Mononuclear cell (primary cell): ENCODE results near the gene RBM4B. TPM values are rescaled to one million over a fixed set of nuclear protein-coding genes. Genes with fewer than 3 reads are reported as not detected.

Experiments used
- H3K27me3 ChIP-seq: 2 replicates; pipeline ENCODE4 v1.6.0; 2011; ENCODE audit warnings: low read length, control low read depth; ENCODE audit not compliant: insufficient read depth
- H3K4me1 ChIP-seq: 2 replicates; pipeline ENCODE4 v1.5.1; 2011; ENCODE audit warnings: mild to moderate bottlenecking, low read length, control low read depth; ENCODE audit not compliant: insufficient read depth
- H3K4me3 ChIP-seq: 2 replicates; pipeline ENCODE4 v1.5.1; 2011; ENCODE audit warnings: mild to moderate bottlenecking, low read length, moderate library complexity
- H3K9me3 ChIP-seq: 2 replicates; pipeline ENCODE4 v1.5.1; 2011; ENCODE audit warnings: low read depth, mild to moderate bottlenecking, control low read depth, low read length
- total RNA-seq: library from RNA; depleted of rRNA; stranded (reverse); fragments of >200 nt; gene quantifications from one replicate; pipeline ENCODE4 v1.2.3, GENCODE V29; 2012

The RBM4B gene
- total RNA-seq, 1 donor, result 3.4 TPM

DNA sequence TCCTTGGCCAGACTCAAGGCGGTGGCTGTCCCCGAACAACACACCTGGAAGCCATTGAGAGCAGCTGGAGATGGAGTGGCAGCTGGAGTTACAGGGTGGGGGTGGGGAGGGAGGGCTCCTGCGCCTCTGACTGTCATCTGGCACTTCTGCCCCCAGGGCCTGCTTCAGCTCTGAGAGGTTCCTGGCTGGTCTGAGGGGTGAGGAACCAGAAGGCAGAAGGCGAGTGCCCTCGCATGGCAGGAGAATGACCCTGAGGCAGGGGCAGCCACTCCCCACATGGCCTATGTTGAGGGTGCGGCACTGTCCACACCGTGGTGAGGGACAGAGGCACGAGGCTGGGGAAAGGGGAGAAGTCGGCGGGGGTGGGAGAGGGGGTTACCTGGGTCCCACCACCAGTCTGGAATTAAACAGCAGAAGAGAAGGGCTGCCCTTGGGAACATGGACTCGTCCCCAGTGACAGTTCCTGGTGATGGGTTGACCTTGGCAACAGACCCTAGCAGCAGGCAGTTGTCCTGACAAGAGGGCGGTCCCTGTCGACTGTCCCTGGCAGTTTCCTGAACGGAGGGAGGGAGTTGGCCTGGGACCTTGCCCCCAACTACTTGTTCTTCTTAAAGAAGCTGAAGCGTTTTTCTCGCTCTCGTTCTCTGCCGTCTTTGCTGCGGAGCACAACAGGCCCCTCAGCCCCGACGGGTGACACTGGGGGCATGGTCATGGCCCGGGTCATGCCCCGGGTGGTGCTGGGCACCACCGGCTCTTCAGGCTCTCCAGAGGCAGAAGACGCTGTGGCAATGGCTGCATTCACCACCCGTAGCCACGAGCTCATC lies 7.8 kb upstream of the RBM4B start:
- H3K4me1 ChIP-seq, result no peaks in the 10 kb centered on the region
- H3K9me3 ChIP-seq, result no peaks in the 10 kb centered on the region
- H3K4me3 ChIP-seq, result no peak overlapping the region
- H3K27me3 ChIP-seq, result no peaks in the 10 kb centered on the region

DNA sequence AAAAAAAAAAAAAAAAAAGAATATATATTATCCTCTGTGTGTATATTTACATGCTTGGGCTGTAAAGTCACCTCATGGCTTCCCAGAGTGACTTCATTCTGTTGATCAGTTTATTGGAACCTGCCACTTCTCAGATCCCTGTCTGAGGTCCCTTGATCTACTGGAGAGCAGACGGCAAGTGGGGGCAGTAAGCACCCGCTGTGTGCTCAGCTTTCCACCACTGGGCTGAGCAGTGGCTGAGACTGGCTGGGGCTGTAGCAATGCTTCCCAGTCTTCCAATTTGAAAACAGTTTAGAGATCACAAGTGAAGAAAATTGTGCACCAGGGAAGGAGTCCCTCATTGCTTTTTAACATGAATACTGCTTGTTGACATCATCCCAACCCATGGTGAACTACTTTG lies 6.9 kb upstream of the RBM4B start:
- Histone ChIP-seq H3K9me3 (no peaks in the 10 kb centered on the region), H3K27me3 (no peaks in the 10 kb centered on the region), H3K4me3 (no peak overlapping the region), H3K4me1 (no peaks in the 10 kb centered on the region)

GRCh38 chr11:66683877-66684276 lies 6.2 kb upstream of the RBM4B start:
- H3K4me1 ChIP-seq, result no peaks in the 10 kb centered on the region

DNA sequence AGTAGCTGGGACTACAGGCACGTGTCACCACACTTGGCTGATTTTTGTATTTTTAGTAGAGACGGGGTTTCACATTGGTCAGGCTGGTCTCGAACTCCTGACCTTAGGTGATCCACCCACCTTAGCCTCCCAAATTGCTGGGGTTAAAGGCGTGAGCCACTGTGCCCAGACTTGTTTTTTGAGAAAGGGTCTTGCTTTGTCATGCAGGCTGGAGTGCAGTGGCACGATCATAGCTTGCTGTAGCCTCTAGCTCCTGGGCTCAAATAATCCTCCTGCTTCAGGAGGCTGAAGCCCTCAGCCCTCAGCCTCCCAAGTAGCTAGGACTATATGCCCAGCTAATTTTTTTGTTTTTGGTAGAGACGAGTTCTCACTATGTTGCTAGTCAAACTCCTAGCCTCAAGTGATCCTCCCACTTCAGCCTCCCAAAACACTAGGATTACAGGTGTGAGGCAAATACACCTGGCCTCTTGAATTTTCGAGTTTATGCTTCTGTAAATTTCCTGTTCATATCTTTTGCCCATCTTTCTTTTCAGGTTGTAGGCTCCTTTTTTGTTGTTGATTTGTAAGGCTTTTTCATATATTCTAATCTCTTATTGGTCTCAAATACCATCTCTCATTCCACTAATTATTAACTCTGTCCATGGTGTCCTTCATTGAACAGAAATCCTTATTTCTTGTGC lies 3.4 kb upstream of the RBM4B start:
- H3K27me3 ChIP-seq, result no peaks in the 10 kb centered on the region

More at GRCh38 chr11:66683877-66684276, 6.2 kb upstream of the RBM4B start:
- no peak overlapping the region for H3K4me3 ChIP-seq
- H3K9me3 ChIP-seq, result no peaks in the 10 kb centered on the region
- no peaks in the 10 kb centered on the region for H3K27me3 ChIP-seq

GRCh38 chr11:66676931-66677598 lies 622 bp downstream of the RBM4B start:
- Histone ChIP-seq H3K27me3 (no peaks in the 10 kb centered on the region), H3K9me3 (no peaks in the 10 kb centered on the region), H3K4me1 (peaks cover 35% of the 10 kb centered on the region), H3K4me3 (peak overlapping the region; percentile 85)

More for the DNA sequence above, 3.4 kb upstream of the RBM4B start:
- Histone ChIP-seq H3K4me3 (no peak overlapping the region), H3K4me1 (peaks cover 18% of the 10 kb centered on the region), H3K9me3 (no peaks in the 10 kb centered on the region)

- H3K27me3 ChIP-seq, result no peaks in the 10 kb centered on the region
- H3K4me3 ChIP-seq, result no peak overlapping the region
- H3K4me1 ChIP-seq, result peaks cover 35% of the 10 kb centered on the region
- H3K9me3 ChIP-seq, result no peaks in the 10 kb centered on the region
Measured at GRCh38 chr11:66676282-66676919, 1.3 kb downstream of the RBM4B start.

DNA sequence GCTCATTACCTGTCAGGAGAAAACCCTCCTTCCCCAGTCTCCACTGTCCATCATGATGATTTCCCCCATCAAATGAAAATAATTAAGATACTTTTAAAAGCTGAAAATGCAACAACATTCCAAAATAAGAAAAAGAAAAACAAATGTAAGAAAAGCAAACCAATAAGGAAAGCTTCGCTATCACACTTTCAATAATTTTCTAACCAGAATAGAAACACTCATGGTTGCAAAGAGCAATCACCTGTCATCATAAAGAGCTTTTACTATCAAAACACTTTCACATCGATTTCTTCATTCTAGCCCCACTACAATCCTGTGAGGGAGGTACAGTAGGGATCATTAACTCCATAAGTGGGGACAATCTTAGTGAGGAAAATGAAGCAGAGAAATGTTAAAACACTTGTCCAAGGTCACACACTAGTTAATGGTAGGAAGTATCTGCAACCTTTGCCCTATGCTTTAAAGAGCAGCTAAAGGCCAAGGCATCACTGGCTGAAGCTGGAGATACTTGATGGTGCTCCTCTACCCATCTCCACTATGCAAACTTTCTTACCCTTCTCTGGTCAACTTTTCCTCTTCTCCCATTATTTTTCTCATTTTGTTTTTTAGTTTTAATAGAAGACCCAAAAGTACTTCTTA lies 2.6 kb downstream of the RBM4B start:
- no peak overlapping the region for H3K4me3 ChIP-seq
- no peaks in the 10 kb centered on the region for H3K9me3 ChIP-seq
- H3K27me3 ChIP-seq, result no peaks in the 10 kb centered on the region
- H3K4me1 ChIP-seq, result peaks cover 39% of the 10 kb centered on the region

DNA sequence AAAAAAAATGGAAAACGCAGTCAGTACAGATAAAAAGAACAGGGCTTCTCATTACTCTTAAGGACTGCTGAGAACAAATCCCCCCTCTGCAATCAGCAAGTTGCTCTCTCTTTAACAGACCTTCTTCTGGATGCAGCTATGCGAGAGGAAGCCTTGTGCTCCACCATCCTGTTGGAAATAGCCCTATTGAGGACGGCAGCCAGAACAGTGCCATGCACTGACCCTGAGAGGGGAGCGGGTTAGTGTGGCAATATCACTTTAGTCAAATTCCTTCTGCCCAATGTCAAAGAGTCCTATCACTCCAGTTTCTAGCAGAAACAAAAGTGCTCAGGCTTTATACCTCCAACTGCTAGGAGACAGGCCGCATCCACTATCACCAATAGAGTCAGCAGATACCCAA lies 6.9 kb downstream of the RBM4B start:
- peaks cover 21% of the 10 kb centered on the region for H3K4me1 ChIP-seq
- H3K4me3 ChIP-seq, result no peak overlapping the region
- H3K9me3 ChIP-seq, result no peaks in the 10 kb centered on the region
- no peaks in the 10 kb centered on the region for H3K27me3 ChIP-seq

DNA sequence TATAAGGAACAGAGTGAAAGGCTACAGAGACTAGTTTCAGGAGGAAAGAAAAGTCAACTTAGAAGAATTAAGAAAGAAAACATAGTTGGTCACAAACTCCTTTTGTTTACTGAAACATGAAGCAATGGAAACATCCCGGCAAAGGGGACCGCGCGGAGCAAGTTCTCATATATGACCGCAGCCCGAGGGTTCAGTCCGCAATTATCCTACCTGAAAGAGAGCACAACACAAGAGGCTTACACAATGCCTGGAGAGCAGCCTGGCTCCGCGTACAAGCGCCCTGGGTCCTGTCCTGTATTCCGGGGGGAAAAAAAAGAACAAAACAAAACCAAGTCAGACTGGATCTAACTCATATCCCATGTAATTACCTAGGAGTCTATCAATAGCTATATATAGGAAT lies 12.3 kb downstream of the RBM4B start:
- peaks cover 4% of the 10 kb centered on the region for H3K4me1 ChIP-seq
- no peaks in the 10 kb centered on the region for H3K9me3 ChIP-seq
- no peaks in the 10 kb centered on the region for H3K27me3 ChIP-seq
- H3K4me3 ChIP-seq, result no peak overlapping the region

GRCh38 chr11:66663741-66664296 lies 13.9 kb downstream of the RBM4B start:
- Histone ChIP-seq H3K27me3 (no peaks in the 10 kb centered on the region), H3K9me3 (no peaks in the 10 kb centered on the region), H3K4me1 (peaks cover 19% of the 10 kb centered on the region), H3K4me3 (no peak overlapping the region)

GRCh38 chr11:66659763-66660162 lies 17.9 kb downstream of the RBM4B start:
- Histone ChIP-seq H3K4me3 (no peak overlapping the region), H3K9me3 (no peaks in the 10 kb centered on the region), H3K4me1 (peaks cover 17% of the 10 kb centered on the region), H3K27me3 (no peaks in the 10 kb centered on the region)

DNA sequence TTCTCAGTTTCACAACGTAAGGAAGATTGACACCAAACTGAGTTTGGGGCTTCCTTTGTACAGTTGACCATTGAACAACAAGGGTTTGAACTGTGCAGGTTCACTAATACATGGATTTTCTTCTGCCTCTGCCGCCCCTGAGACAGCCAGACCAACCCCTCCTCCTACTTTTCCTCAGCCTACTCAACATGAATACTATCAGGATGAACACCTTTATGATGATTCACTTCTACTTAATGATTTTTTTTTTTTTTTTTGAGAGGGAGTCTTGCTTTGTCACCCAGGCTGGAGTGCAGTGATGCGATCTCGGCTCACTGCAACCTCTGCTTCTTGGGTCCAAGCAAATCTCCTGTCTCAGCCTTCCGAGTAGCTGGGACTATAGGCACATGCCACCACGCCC lies 24.6 kb downstream of the RBM4B start:
- Histone ChIP-seq H3K27me3 (no peaks in the 10 kb centered on the region), H3K9me3 (no peaks in the 10 kb centered on the region), H3K4me1 (peaks cover 8% of the 10 kb centered on the region), H3K4me3 (no peak overlapping the region)

DNA sequence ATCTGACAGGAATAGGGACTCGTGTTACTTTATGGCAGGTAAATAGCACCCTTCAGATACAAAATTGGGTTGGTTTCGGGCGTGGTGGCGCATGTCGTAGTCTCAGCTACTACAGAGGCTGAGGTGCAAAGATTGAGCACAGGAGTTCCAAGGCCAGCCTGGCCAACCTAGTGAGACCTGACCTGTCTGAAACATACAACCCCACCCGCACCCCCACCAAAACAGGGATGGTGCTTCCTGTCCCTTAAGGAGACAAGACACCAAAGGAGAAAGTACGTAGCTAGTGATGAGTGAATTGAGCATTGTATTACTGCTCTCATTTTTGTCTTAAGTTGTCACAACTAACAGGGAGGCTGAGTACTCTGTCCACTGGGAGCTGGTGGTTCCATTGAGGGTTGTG lies 25.0 kb downstream of the RBM4B start:
- Histone ChIP-seq H3K4me1 (peaks cover 8% of the 10 kb centered on the region), H3K4me3 (no peak overlapping the region), H3K27me3 (no peaks in the 10 kb centered on the region), H3K9me3 (no peaks in the 10 kb centered on the region)

GRCh38 chr11:66651016-66651415 lies 26.7 kb downstream of the RBM4B start:
- no peaks in the 10 kb centered on the region for H3K9me3 ChIP-seq
- H3K27me3 ChIP-seq, result no peaks in the 10 kb centered on the region
- peaks cover 16% of the 10 kb centered on the region for H3K4me1 ChIP-seq
- H3K4me3 ChIP-seq, result no peak overlapping the region
